Neuronal stem cell (in vitro differentiated cells): Measurements from ENCODE around the gene ZNF488.

Experiments used
- DNase-seq: peaks from one replicate; pipeline ENCODE4 v3.0.0-alpha.2; 2013; ENCODE audit warnings: low spot score
- H2AFZ ChIP-seq: one replicate; pipeline ENCODE4 v1.6.1; 2013; ENCODE audit warnings: mild to moderate bottlenecking, low read length, inconsistent platforms
- H2AK5ac ChIP-seq: 2 replicates; pipeline ENCODE4 v1.6.1; 2013; ENCODE audit warnings: low read depth, mild to moderate bottlenecking, inconsistent platforms, low read length, moderate library complexity, mixed read lengths
- H2BK120ac ChIP-seq: 2 replicates; pipeline ENCODE4 v1.6.1; 2013; ENCODE audit warnings: low read depth, mild to moderate bottlenecking, inconsistent platforms, low read length, moderate library complexity, mixed read lengths
- H2BK12ac ChIP-seq: one replicate; pipeline ENCODE4 v1.6.1; 2013; ENCODE audit warnings: low read length, inconsistent platforms
- H2BK15ac ChIP-seq: 2 replicates; pipeline ENCODE4 v1.6.1; 2013; ENCODE audit warnings: mild to moderate bottlenecking, low read length, inconsistent platforms, mixed read lengths
- H2BK5ac ChIP-seq: one replicate; pipeline ENCODE4 v1.6.1; 2013; ENCODE audit warnings: inconsistent platforms, mild to moderate bottlenecking, low read length, moderate library complexity
- H3K14ac ChIP-seq: one replicate; pipeline ENCODE4 v1.6.1; 2013; ENCODE audit warnings: low read length, inconsistent platforms
- H3K18ac ChIP-seq: 2 replicates; pipeline ENCODE4 v1.6.1; 2013; ENCODE audit warnings: low read length, inconsistent platforms
- H3K23ac ChIP-seq: 2 replicates; pipeline ENCODE4 v1.6.1; 2013; ENCODE audit warnings: low read depth, mild to moderate bottlenecking, mixed read lengths, low read length, inconsistent platforms; ENCODE audit not compliant: poor library complexity
- H3K27ac ChIP-seq: replicated peaks from 3 replicates; pipeline ENCODE4 v1.5.1; 2013; ENCODE audit warnings: low read length, inconsistent platforms
- H3K27me3 ChIP-seq, 3 experiments: 2 replicates each; pipeline ENCODE4 v1.6.1; 2013; ENCODE audit warnings: low read length in 3 of 3, mild to moderate bottlenecking in 2 of 3, inconsistent platforms in 1 of 3, low read depth in 1 of 3, mixed read lengths in 1 of 3, moderate library complexity in 1 of 3; ENCODE audit not compliant: control insufficient read depth in 3 of 3, insufficient read depth in 3 of 3
- H3K36me3 ChIP-seq, 2 donors: replicated peaks in 1 of 2; 2 replicates each; pipeline ENCODE4 v1.6.1; 2013; ENCODE audit warnings: low read length in 2 of 2; ENCODE audit not compliant: control insufficient read depth in 2 of 2, insufficient read depth in 2 of 2
- H3K4ac ChIP-seq: 2 replicates; pipeline ENCODE4 v1.6.1; 2013; ENCODE audit warnings: inconsistent platforms, mild to moderate bottlenecking, low read length, moderate library complexity
- H3K4me1 ChIP-seq, 2 donors: 1 replicate in 1 of 2; 2 replicates in 1 of 2; pipeline ENCODE4 v1.6.1; 2013; ENCODE audit warnings: low read length in 2 of 2, low read depth in 1 of 2; ENCODE audit not compliant: control insufficient read depth in 2 of 2, insufficient read depth in 1 of 2
- H3K4me2 ChIP-seq: one replicate; pipeline ENCODE4 v1.6.1; 2013; ENCODE audit warnings: mild to moderate bottlenecking, low read length, inconsistent platforms; ENCODE audit not compliant: insufficient read depth, poor library complexity, severe bottlenecking
- H3K4me3 ChIP-seq, 2 donors: 2 replicates each; pipeline ENCODE4 v1.5.1; 2013; ENCODE audit warnings: low read length in 2 of 2, mild to moderate bottlenecking in 2 of 2, inconsistent platforms in 1 of 2, moderate library complexity in 1 of 2
- H3K79me1 ChIP-seq: one replicate; pipeline ENCODE4 v1.6.1; 2013; ENCODE audit warnings: low read depth, mild to moderate bottlenecking, inconsistent platforms, low read length, moderate library complexity
- H3K9ac ChIP-seq: one replicate; pipeline ENCODE4 v1.6.1; 2013; ENCODE audit warnings: mild to moderate bottlenecking, low read depth, low read length, inconsistent platforms; ENCODE audit not compliant: poor library complexity
- H3K9me3 ChIP-seq, 2 donors: replicated peaks in 1 of 2; 2 replicates each; pipeline versions ENCODE3 to v1.6.1; 2013; ENCODE audit warnings: low read length in 2 of 2, mild to moderate bottlenecking in 2 of 2, inconsistent platforms in 1 of 2, low read depth in 1 of 2, mixed read lengths in 1 of 2, moderate library complexity in 1 of 2; ENCODE audit not compliant: control insufficient read depth in 2 of 2, insufficient read depth in 1 of 2
- H4K8ac ChIP-seq: one replicate; pipeline ENCODE4 v1.6.1; 2013; ENCODE audit warnings: low read depth, mild to moderate bottlenecking, inconsistent platforms, low read length, moderate library complexity
- H4K91ac ChIP-seq: one replicate; pipeline ENCODE4 v1.6.1; 2013; ENCODE audit warnings: low read length, low read depth, mild to moderate bottlenecking, inconsistent platforms; ENCODE audit not compliant: poor library complexity
- WGBS, 2 donors: extraction: QIAGEN DNeasy Blood & Tissue Kit; methylation state at CpG; one replicate each; pipeline ENCODE4 v1.1.7; 2013; ENCODE audit warnings: missing lambda C conversion rate in 2 of 2, mixed read lengths in 1 of 2; ENCODE audit not compliant: insufficient read length in 2 of 2, insufficient replicate concordance in 1 of 2; ENCODE audit errors: extremely low coverage in 2 of 2; 5-methylcytosine and 5-hydroxymethylcytosine counted together

ZNF488 gene

DNA sequence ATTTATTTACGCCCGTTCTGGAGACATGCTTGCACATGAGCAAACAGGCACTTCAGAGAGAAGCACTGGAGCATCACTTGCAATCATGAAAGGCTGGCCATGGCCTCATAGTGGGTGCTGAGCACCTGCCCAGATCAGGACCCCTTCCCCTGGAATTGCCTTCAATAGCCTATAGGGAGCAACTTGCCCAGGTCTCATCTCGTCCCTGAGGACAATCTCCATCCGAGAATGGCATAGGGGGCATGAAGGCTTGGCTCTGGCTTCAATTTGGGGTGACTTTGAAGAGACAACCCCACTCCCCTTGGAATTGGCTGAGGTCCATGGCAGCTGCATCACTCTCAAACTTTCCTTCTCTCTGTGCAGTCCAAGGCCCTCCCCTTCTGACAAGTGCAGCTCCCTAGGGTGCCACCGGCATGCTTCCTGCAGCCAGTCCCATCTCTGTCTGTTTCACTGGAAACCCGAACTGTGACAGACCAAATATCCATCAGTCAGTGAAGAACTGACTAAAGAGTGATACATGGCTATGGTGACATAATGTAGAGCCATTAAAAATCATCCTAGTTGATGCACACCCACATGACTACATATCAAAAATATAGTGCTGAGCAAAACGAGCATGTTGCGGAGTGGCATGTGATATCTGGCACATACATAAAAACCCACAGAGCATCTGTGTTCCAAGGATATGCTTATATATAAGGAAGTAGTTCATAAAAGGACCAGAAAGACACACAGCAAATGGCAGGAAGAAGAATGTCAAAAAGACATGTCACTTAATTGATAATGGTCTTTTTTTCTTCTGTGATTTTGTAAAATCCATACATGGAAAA, 49.4 kb downstream of the ZNF488 start:
- Histone ChIP-seq H4K91ac (no peak overlapping the region), H2AK5ac (no peak overlapping the region), H3K4me3 (no peak overlapping the region), H3K36me3 (no peaks in the 10 kb centered on the region), H4K8ac (peak overlapping the region; percentile 48), H3K27ac (no peak overlapping the region), H2BK15ac (no peak overlapping the region), H2BK5ac (no peak overlapping the region), H3K4me2 (no peak overlapping the region), H3K23ac (no peak overlapping the region), H3K27me3 (peaks cover 0 to 3% (median 0%) of the 10 kb centered on the region in 3 experiments), H3K18ac (no peak overlapping the region), H3K4me1 (peaks cover 0 to 3% of the 10 kb centered on the region in 2 donors), H3K9ac (no peak overlapping the region), H2AFZ (no peak overlapping the region), H3K79me1 (no peaks in the 10 kb centered on the region), H3K14ac (no peak overlapping the region), H3K9me3 (peaks cover 0 to 2% of the 10 kb centered on the region in 2 donors), H2BK12ac (no peak overlapping the region), H3K4ac (no peak overlapping the region), H2BK120ac (no peak overlapping the region)
- DNase-seq: no peak
- no CpG with 5 or more reads among the region's 8 CpGs for WGBS, 2 donors

DNA sequence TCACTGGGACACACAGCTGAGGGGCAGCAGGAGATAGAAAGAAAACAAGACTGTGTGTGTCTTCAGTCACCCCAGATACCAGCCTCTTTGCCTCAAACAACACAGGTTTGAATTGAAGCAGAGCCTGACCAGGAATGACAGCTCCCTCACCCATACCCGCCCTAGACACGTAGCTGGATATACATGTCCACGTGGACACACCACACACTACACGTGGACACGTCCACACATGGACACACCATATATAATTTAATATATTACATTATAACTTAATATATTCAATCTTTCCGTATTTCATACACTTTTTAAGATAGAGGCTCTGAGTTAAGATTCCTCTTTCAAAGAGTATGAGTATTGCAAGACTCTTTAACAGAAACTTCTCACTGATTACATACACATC, 50.6 kb downstream of the ZNF488 start:
- H3K27ac ChIP-seq: no peak overlapping the region
- no peak overlapping the region for H3K14ac ChIP-seq
- H3K18ac ChIP-seq: no peak overlapping the region
- peaks cover 0 to 3% of the 10 kb centered on the region in 2 donors for H3K4me1 ChIP-seq
- H2BK15ac ChIP-seq: no peak overlapping the region
- WGBS, 2 donors: 100% methylated on average over 2 of the region's 6 CpGs; no CpG with 5 or more reads in 1 of the 2 donors
- no peak overlapping the region for H3K4ac ChIP-seq
- no peak overlapping the region for H2BK120ac ChIP-seq
- H3K4me2 ChIP-seq: no peak overlapping the region
- no peak overlapping the region for H3K4me3 ChIP-seq
- no peak overlapping the region for H2BK12ac ChIP-seq
- no peak overlapping the region for H2BK5ac ChIP-seq
- peaks cover 0 to 3% (median 0%) of the 10 kb centered on the region in 3 experiments for H3K27me3 ChIP-seq
- no peak overlapping the region for H2AK5ac ChIP-seq
- H3K79me1 ChIP-seq: no peaks in the 10 kb centered on the region
- H3K23ac ChIP-seq: no peak overlapping the region
- no peak overlapping the region for H2AFZ ChIP-seq
- H3K36me3 ChIP-seq: no peaks in the 10 kb centered on the region
- H3K9me3 ChIP-seq: peaks cover 0 to 2% of the 10 kb centered on the region in 2 donors
- H4K91ac ChIP-seq: no peak overlapping the region
- H4K8ac ChIP-seq: no peak overlapping the region
- no peak for DNase-seq
- H3K9ac ChIP-seq: no peak overlapping the region

DNA sequence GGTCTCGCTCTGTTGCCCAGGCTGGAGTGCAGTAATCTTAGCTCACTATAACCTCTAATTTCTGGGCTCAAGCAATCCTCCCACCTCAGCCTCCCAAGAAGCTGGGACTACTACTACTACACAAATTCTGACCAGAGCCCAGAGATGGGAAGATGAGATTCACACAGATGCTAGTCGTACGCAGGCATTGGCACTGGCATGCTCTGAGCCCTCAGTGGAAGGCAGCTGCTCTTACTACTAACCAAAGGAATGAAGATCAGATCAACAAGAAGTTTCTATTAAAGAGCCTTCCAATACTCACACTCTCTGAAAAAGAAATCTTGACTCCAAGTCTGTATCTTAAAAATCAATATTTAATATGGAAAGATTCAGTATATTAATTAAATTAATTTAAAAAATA, 51.1 kb downstream of the ZNF488 start:
- H3K23ac ChIP-seq: no peak overlapping the region
- no peak overlapping the region for H2BK15ac ChIP-seq
- no peaks in the 10 kb centered on the region for H3K79me1 ChIP-seq
- no peak overlapping the region for H2BK5ac ChIP-seq
- no peak overlapping the region for H3K4ac ChIP-seq
- no peak overlapping the region for H3K4me3 ChIP-seq
- H2BK120ac ChIP-seq: no peak overlapping the region
- no peak overlapping the region for H2BK12ac ChIP-seq
- H2AK5ac ChIP-seq: no peak overlapping the region
- no peak for DNase-seq
- no peak overlapping the region for H4K8ac ChIP-seq
- no peak overlapping the region for H4K91ac ChIP-seq
- no CpG with 5 or more reads among the region's 3 CpGs for WGBS, 2 donors
- H3K9ac ChIP-seq: no peak overlapping the region
- peaks cover 0 to 2% of the 10 kb centered on the region in 2 donors for H3K9me3 ChIP-seq
- peaks cover 0 to 3% (median 0%) of the 10 kb centered on the region in 3 experiments for H3K27me3 ChIP-seq
- H3K36me3 ChIP-seq: no peaks in the 10 kb centered on the region
- H3K14ac ChIP-seq: no peak overlapping the region
- H3K4me1 ChIP-seq: peaks cover 0 to 3% of the 10 kb centered on the region in 2 donors
- H3K27ac ChIP-seq: no peak overlapping the region
- no peak overlapping the region for H2AFZ ChIP-seq
- H3K4me2 ChIP-seq: no peak overlapping the region
- H3K18ac ChIP-seq: no peak overlapping the region

DNA sequence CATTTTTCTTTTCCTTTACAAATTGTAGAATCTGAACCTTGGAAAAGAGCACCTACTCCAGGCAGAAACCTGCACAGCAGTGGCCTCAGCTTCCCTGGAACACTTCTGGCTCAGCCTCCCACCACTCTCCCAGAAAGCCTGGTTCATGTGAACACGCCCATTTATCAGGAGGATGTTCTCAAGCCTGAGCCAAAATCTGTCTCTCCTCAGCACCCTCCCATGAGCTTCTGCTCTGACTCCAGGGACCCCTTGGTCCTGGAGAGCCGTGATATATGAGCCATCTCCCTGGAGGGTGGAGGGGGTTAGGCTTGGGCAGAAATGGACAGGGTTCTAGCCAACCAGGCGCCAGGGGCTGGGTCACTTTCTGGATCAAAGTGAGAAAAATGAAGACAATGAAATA, 51.7 kb downstream of the ZNF488 start:
- Histone ChIP-seq H3K27me3 (peaks cover 0 to 3% (median 0%) of the 10 kb centered on the region in 3 experiments), H4K91ac (no peak overlapping the region), H3K23ac (no peak overlapping the region), H3K36me3 (no peaks in the 10 kb centered on the region), H3K27ac (no peak overlapping the region), H3K4me1 (peaks cover 0 to 3% of the 10 kb centered on the region in 2 donors), H3K18ac (no peak overlapping the region), H2BK120ac (no peak overlapping the region), H2AK5ac (no peak overlapping the region), H3K14ac (no peak overlapping the region), H3K9ac (no peak overlapping the region), H4K8ac (no peak overlapping the region), H2BK12ac (no peak overlapping the region), H3K4ac (no peak overlapping the region), H2BK15ac (no peak overlapping the region), H3K4me2 (no peak overlapping the region), H3K9me3 (peaks cover 0 to 2% of the 10 kb centered on the region in 2 donors), H2BK5ac (no peak overlapping the region), H2AFZ (no peak overlapping the region), H3K79me1 (no peaks in the 10 kb centered on the region), H3K4me3 (no peak overlapping the region)
- WGBS, 2 donors: no CpG with 5 or more reads among the region's 3 CpGs
- DNase-seq: no peak
